ENCODE measurements around the gene RNF213. TPM values are rescaled to one million over a fixed set of nuclear protein-coding genes. Genes with fewer than 3 reads are reported as not detected.

Gene RNF213
- total RNA-seq: 10 to 100 TPM; 98.8 to 99.3 TPM
- long read RNA-seq, donor 1, partial matches to known transcripts: 15 of 25 reads
- long read RNA-seq, donor 1, other reads (novel, unspliced or antisense): 10 of 25 reads
- long read RNA-seq, donor 2, partial matches to known transcripts: 23 of 32 reads
- long read RNA-seq, donor 2, other reads (novel, unspliced or antisense): 9 of 32 reads

- DNase-seq (ENCODE audit: low spot score): peak; percentile 88
- intact Hi-C loops (cut with DNase I): loop anchor here in 1 of 2 donors (2.0 kb wide), 1 partner anchor 14 kb away; no protein-coding TSS in a partner anchor
Observed at GRCh38 chr17:80260791-80261158, at the start of gene RNF213. Gene RNF213, plus strand, starts transcription at chr17:80260852. Its CDS starts 2,830 bp downstream, at chr17:80263682.

GRCh38 chr17:80212109-80212508, 48.5 kb upstream of the RNF213 start:
- no peak for DNase-seq (ENCODE audit: low spot score)
- intact Hi-C loops (cut with DNase I): no loop called here

GRCh38 chr17:80212511-80212910, 48.1 kb upstream of the RNF213 start:
- intact Hi-C loops (cut with DNase I): no loop called here
- DNase-seq (ENCODE audit: low spot score): no peak

GRCh38 chr17:80212962-80213642, 47.5 kb upstream of the RNF213 start:
- intact Hi-C loops (cut with DNase I): no loop called here
- DNase-seq (ENCODE audit: low spot score): no peak

- intact Hi-C loops (cut with DNase I): no loop called here
- no peak for DNase-seq (ENCODE audit: low spot score)
Observed at GRCh38 chr17:80213643-80213975, 47.0 kb upstream of the RNF213 start.

GRCh38 chr17:80214012-80214877, 46.4 kb upstream of the RNF213 start:
- intact Hi-C loops (cut with DNase I): no loop called here
- no peak for DNase-seq (ENCODE audit: low spot score)

GRCh38 chr17:80214878-80215210, 45.8 kb upstream of the RNF213 start:
- DNase-seq (ENCODE audit: low spot score): no peak
- intact Hi-C loops (cut with DNase I): no loop called here

- DNase-seq (ENCODE audit: low spot score): no peak
- intact Hi-C loops (cut with DNase I): no loop called here
Observed at GRCh38 chr17:80216473-80217456, 43.9 kb upstream of the RNF213 start.

GRCh38 chr17:80217703-80218362, 42.8 kb upstream of the RNF213 start:
- intact Hi-C loops (cut with DNase I): no loop called here
- no peak for DNase-seq (ENCODE audit: low spot score)

GRCh38 chr17:80218391-80218790, 42.3 kb upstream of the RNF213 start:
- intact Hi-C loops (cut with DNase I): no loop called here
- no peak for DNase-seq (ENCODE audit: low spot score)

GRCh38 chr17:80219013-80219762, 41.5 kb upstream of the RNF213 start:
- peak; percentile 94 for DNase-seq (ENCODE audit: low spot score)
- intact Hi-C loops (cut with DNase I): no loop called here

GRCh38 chr17:80219763-80220053, 40.9 kb upstream of the RNF213 start:
- intact Hi-C loops (cut with DNase I): loop anchor here in 1 of 2 donors (5.0 kb wide), 1 partner anchor 67 kb away; no protein-coding TSS in a partner anchor
- DNase-seq (ENCODE audit: low spot score): no peak

- intact Hi-C loops (cut with DNase I): loop anchor here in 1 of 2 donors (5.0 kb wide), 1 partner anchor 68 kb away; no protein-coding TSS in a partner anchor
- DNase-seq (ENCODE audit: low spot score): peak; percentile 93
Observed at GRCh38 chr17:80220054-80220735, 40.5 kb upstream of the RNF213 start, which contains the start of the genes SGSH and SLC26A11. Gene SGSH, minus strand, starts transcription at chr17:80220333. Its CDS starts 20 bp downstream, at chr17:80220313. Gene SLC26A11, plus strand, starts transcription at chr17:80220427. Its CDS starts 1,134 bp downstream, at chr17:80221561.

GRCh38 chr17:80220736-80221215, 39.9 kb upstream of the RNF213 start:
- DNase-seq (ENCODE audit: low spot score): no peak
- intact Hi-C loops (cut with DNase I): loop anchor here in 1 of 2 donors (5.0 kb wide), 1 partner anchor 68 kb away; no protein-coding TSS in a partner anchor

- intact Hi-C loops (cut with DNase I): loop anchor here in 1 of 2 donors (5.0 kb wide), 1 partner anchor 69 kb away; no protein-coding TSS in a partner anchor
- DNase-seq (ENCODE audit: low spot score): no peak
Observed at GRCh38 chr17:80221351-80222105, 39.1 kb upstream of the RNF213 start.
